Astrocyte (in vitro differentiated cells and primary cell): ENCODE measurements around the gene PKP1. TPM values are rescaled to one million over a fixed set of nuclear protein-coding genes. Genes with fewer than 3 reads are reported as not detected.

Source experiments
- DNase-seq: peaks from one replicate; pipeline ENCODE4 v3.0.0-alpha.2; 2010; ENCODE audit warnings: low read depth
- FAIRE-seq: peaks from 2 replicates; lab custom pipeline; 2011; peaks lifted over from hg19 to GRCh38; lab: Jason Lieb, UNC
- H2AFZ ChIP-seq: 2 replicates; pipeline ENCODE4 v1.6.0; 2012; ENCODE audit warnings: low read depth, low read length, inconsistent platforms
- H3K27ac ChIP-seq: 2 replicates; pipeline ENCODE4 v1.5.1; 2011; ENCODE audit warnings: low read depth, low read length, inconsistent platforms
- H3K27me3 ChIP-seq: 2 replicates; pipeline ENCODE4 v1.6.0; 2011; ENCODE audit warnings: low read length, inconsistent platforms; ENCODE audit not compliant: insufficient read depth
- H3K36me3 ChIP-seq: 2 replicates; pipeline ENCODE4 v1.5.1; 2011; ENCODE audit warnings: low read length, inconsistent platforms; ENCODE audit not compliant: insufficient read depth
- H3K4me1 ChIP-seq: 2 replicates; pipeline ENCODE4 v1.5.1; 2011; ENCODE audit warnings: low read length, inconsistent platforms; ENCODE audit not compliant: insufficient read depth
- H3K4me2 ChIP-seq: 2 replicates; pipeline ENCODE4 v1.6.0; 2012; ENCODE audit warnings: low read length, inconsistent platforms
- H3K4me3 ChIP-seq: 2 replicates; pipeline ENCODE4 v1.5.1; 2011; ENCODE audit warnings: low read depth, mild to moderate bottlenecking, low read length, inconsistent platforms; ENCODE audit not compliant: insufficient read depth
- H3K79me2 ChIP-seq: 2 replicates; pipeline ENCODE4 v1.6.0; 2012; ENCODE audit warnings: mild to moderate bottlenecking, low read length, inconsistent platforms; ENCODE audit not compliant: insufficient read depth
- H3K9ac ChIP-seq: 2 replicates; pipeline ENCODE4 v1.6.0; 2012; ENCODE audit warnings: mild to moderate bottlenecking, low read length, inconsistent platforms
- H3K9me3 ChIP-seq: 2 replicates; pipeline ENCODE4 v1.5.1; 2012; ENCODE audit warnings: low read depth, mild to moderate bottlenecking, low read length, inconsistent platforms; ENCODE audit not compliant: insufficient read depth
- H4K20me1 ChIP-seq: 2 replicates; pipeline ENCODE4 v1.6.0; 2012; ENCODE audit warnings: low read length, inconsistent platforms; ENCODE audit not compliant: insufficient read depth
- H3K27ac Mint-ChIP-seq: one replicate; pipeline ENCODE4 v1.8.0; 2021; ENCODE audit warnings: mild to moderate bottlenecking, mixed read lengths; ENCODE audit not compliant: unreplicated experiment
- H3K27me3 Mint-ChIP-seq: one replicate; pipeline ENCODE4 v1.8.0; 2021; ENCODE audit warnings: low read depth, mixed read lengths; ENCODE audit not compliant: unreplicated experiment
- H3K36me3 Mint-ChIP-seq: one replicate; pipeline ENCODE4 v1.8.0; 2021; ENCODE audit warnings: low read depth, mixed read lengths; ENCODE audit not compliant: unreplicated experiment
- H3K4me1 Mint-ChIP-seq: one replicate; pipeline ENCODE4 v1.8.0; 2021; ENCODE audit warnings: low read depth, mixed read lengths; ENCODE audit not compliant: unreplicated experiment
- H3K4me3 Mint-ChIP-seq: one replicate; pipeline ENCODE4 v1.8.0; 2021; ENCODE audit warnings: mild to moderate bottlenecking, moderate library complexity, mixed read lengths; ENCODE audit not compliant: unreplicated experiment
- H3K9me3 Mint-ChIP-seq: one replicate; pipeline ENCODE4 v1.8.0; 2021; ENCODE audit warnings: mild to moderate bottlenecking, mixed read lengths; ENCODE audit not compliant: unreplicated experiment
- EZH2 ChIP-seq: IDR thresholded peaks from 2 replicates; pipeline ENCODE4 v1.6.1; 2012; ENCODE audit warnings: mild to moderate bottlenecking, low read length, inconsistent platforms; ENCODE audit not compliant: insufficient read depth
- total RNA-seq: library from RNA; stranded (reverse); gene quantifications from 2 replicates; pipeline ENCODE4 v1.2.1, GENCODE V29; 2021
- TF ChIP-seq, protein P1 (sequence below): IDR thresholded peaks from 2 replicates; pipeline ENCODE4 v1.5.1; 2011; ENCODE audit warnings: low read depth, mild to moderate bottlenecking, inconsistent platforms, low read length, moderate library complexity; ENCODE audit not compliant: insufficient read depth

The PKP1 gene
- total RNA-seq, 1 donor from 2014 or later: 0.07 TPM

- DNase-seq (no peak), FAIRE-seq (no peak)
- TF ChIP-seq EZH2: no peak
- TF ChIP-seq, protein P1, sequence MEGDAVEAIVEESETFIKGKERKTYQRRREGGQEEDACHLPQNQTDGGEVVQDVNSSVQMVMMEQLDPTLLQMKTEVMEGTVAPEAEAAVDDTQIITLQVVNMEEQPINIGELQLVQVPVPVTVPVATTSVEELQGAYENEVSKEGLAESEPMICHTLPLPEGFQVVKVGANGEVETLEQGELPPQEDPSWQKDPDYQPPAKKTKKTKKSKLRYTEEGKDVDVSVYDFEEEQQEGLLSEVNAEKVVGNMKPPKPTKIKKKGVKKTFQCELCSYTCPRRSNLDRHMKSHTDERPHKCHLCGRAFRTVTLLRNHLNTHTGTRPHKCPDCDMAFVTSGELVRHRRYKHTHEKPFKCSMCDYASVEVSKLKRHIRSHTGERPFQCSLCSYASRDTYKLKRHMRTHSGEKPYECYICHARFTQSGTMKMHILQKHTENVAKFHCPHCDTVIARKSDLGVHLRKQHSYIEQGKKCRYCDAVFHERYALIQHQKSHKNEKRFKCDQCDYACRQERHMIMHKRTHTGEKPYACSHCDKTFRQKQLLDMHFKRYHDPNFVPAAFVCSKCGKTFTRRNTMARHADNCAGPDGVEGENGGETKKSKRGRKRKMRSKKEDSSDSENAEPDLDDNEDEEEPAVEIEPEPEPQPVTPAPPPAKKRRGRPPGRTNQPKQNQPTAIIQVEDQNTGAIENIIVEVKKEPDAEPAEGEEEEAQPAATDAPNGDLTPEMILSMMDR: peak; percentile 61
- H3K9ac ChIP-seq: no peak overlapping the region
- H3K9me3 ChIP-seq: no peaks in the 10 kb centered on the region
- H3K36me3 ChIP-seq: no peaks in the 10 kb centered on the region
- H3K27me3 Mint-ChIP-seq: peaks cover 40% of the 10 kb centered on the region
- H2AFZ ChIP-seq: no peak overlapping the region
- H3K4me1 Mint-ChIP-seq: peaks cover 13% of the 10 kb centered on the region
- H3K9me3 Mint-ChIP-seq: no peaks in the 10 kb centered on the region
- no peak overlapping the region for H3K4me3 Mint-ChIP-seq
- H3K27ac ChIP-seq: no peak overlapping the region
- no peak overlapping the region for H3K4me3 ChIP-seq
- H4K20me1 ChIP-seq: no peaks in the 10 kb centered on the region
- H3K27ac Mint-ChIP-seq: no peak overlapping the region
- H3K27me3 ChIP-seq: peaks cover 8% of the 10 kb centered on the region
- H3K79me2 ChIP-seq: no peaks in the 10 kb centered on the region
- no peaks in the 10 kb centered on the region for H3K36me3 Mint-ChIP-seq
- no peaks in the 10 kb centered on the region for H3K4me1 ChIP-seq
- no peak overlapping the region for H3K4me2 ChIP-seq
Measured at GRCh38 chr1:201361652-201362504, 78.6 kb downstream of the PKP1 start.

DNA sequence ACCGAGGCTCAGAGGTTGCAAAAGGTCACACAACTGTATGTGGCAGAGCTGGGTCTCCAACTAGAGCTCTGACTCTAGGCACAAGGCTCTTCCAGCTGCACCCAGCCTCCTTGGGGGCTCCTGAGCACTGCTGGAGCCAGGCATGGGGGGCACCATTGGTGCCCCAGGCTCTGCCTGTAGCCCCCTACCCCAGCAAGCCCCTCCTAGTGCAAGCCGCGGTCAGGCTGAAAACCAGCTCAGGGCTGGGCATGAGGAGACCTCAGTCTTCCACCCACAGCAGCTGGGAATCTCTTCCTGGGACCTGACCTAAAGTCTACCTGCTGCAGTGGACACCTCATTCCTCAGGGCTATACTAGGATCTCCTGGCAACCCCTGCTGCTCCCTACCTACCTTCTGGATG is 79.6 kb downstream of the PKP1 start:
- Mint-ChIP-seq H3K4me3 (no peak overlapping the region), H3K9me3 (no peaks in the 10 kb centered on the region), H3K4me1 (peaks cover 13% of the 10 kb centered on the region), H3K27ac (no peak overlapping the region), H3K36me3 (peaks cover 2% of the 10 kb centered on the region), H3K27me3 (peaks cover 47% of the 10 kb centered on the region)
- H4K20me1 ChIP-seq: no peaks in the 10 kb centered on the region
- no peak for DNase-seq
- H3K36me3 ChIP-seq: no peaks in the 10 kb centered on the region
- H3K79me2 ChIP-seq: no peaks in the 10 kb centered on the region
- no peak overlapping the region for H3K27ac ChIP-seq
- no peak for FAIRE-seq
- peaks cover 14% of the 10 kb centered on the region for H3K27me3 ChIP-seq
- H3K4me2 ChIP-seq: no peak overlapping the region
- no peaks in the 10 kb centered on the region for H3K9me3 ChIP-seq
- H3K4me1 ChIP-seq: no peaks in the 10 kb centered on the region
- H2AFZ ChIP-seq: no peak overlapping the region
- no peak overlapping the region for H3K9ac ChIP-seq
- TF ChIP-seq, protein P1: no peak
- no peak overlapping the region for H3K4me3 ChIP-seq

DNA sequence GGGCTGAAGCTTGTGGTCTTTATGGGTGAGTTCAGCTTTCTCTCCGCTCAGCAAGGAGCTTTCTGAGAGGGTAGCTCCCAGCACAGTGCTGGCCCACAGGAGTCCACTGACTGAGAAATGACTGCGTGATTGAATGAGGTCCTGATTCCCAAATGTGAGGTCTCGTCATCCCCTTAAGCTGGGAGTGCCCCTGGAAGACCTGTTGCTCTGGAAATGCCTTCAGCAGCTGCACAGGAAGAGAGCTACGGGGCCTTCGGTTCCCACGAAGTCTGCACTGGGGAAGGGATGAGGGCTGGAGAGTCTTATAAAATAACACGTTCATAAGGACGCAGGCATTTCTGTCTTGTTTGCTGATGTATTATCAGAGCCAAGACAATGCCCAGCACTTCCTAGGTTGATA is 80.2 kb downstream of the PKP1 start:
- Histone ChIP-seq H3K4me1 (no peaks in the 10 kb centered on the region), H3K4me2 (no peak overlapping the region), H4K20me1 (no peaks in the 10 kb centered on the region), H2AFZ (no peak overlapping the region), H3K9ac (no peak overlapping the region), H3K27me3 (peaks cover 14% of the 10 kb centered on the region), H3K4me3 (no peak overlapping the region), H3K9me3 (no peaks in the 10 kb centered on the region), H3K79me2 (no peaks in the 10 kb centered on the region), H3K36me3 (no peaks in the 10 kb centered on the region), H3K27ac (no peak overlapping the region)
- Mint-ChIP-seq H3K27ac (no peak overlapping the region), H3K27me3 (peaks cover 49% of the 10 kb centered on the region), H3K4me3 (no peak overlapping the region), H3K36me3 (peaks cover 4% of the 10 kb centered on the region), H3K4me1 (peaks cover 10% of the 10 kb centered on the region), H3K9me3 (peaks cover 2% of the 10 kb centered on the region)
- no peak for DNase-seq
- no peak for FAIRE-seq
- no peak for TF ChIP-seq EZH2
